Smooth muscle cell (in vitro differentiated cells): ENCODE results near the gene PMM1. TPM values are rescaled to one million over a fixed set of nuclear protein-coding genes. Genes with fewer than 3 reads are reported as not detected.

Experiments
- DNase-seq: peaks from one replicate; lab custom pipeline; 2025; ENCODE audit not compliant: unreplicated experiment; lab: John Stamatoyannopoulos, UW
- H2AFZ ChIP-seq: fragments of 200-600 bp; sonication (generic); 2 replicates; pipeline ENCODE4 v1.6.0; 2016; ENCODE audit warnings: antibody characterized with exemption, low read depth, mild to moderate bottlenecking
- H3F3A ChIP-seq: fragments of 200-600 bp; sonication (generic); 2 replicates; pipeline ENCODE4 v1.6.0; 2017; ENCODE audit warnings: antibody characterized with exemption, low read depth
- H3K27ac ChIP-seq: fragments of 200-600 bp; sonication (generic); 2 replicates; pipeline ENCODE4 v1.5.1; 2016; ENCODE audit warnings: low read depth, mild to moderate bottlenecking
- H3K27me3 ChIP-seq: fragments of 200-600 bp; sonication (generic); 2 replicates; pipeline ENCODE4 v1.6.1; 2016; ENCODE audit warnings: low read depth, mild to moderate bottlenecking
- H3K36me3 ChIP-seq: fragments of 200-600 bp; sonication (generic); 2 replicates; pipeline ENCODE4 v1.5.1; 2016; ENCODE audit warnings: low read depth
- H3K4me1 ChIP-seq: fragments of 200-600 bp; sonication (generic); 2 replicates; pipeline ENCODE4 v1.5.1; 2016; ENCODE audit warnings: low read depth
- H3K4me2 ChIP-seq: fragments of 200-600 bp; sonication (generic); 2 replicates; pipeline ENCODE4 v1.6.0; 2016; ENCODE audit warnings: mild to moderate bottlenecking
- H3K4me3 ChIP-seq: fragments of 200-600 bp; sonication (generic); 2 replicates; pipeline ENCODE4 v1.5.1; 2016; ENCODE audit warnings: mild to moderate bottlenecking
- H3K79me2 ChIP-seq: fragments of 200-600 bp; sonication (generic); 2 replicates; pipeline ENCODE4 v1.6.0; 2016; ENCODE audit warnings: low read depth, mild to moderate bottlenecking
- H3K9ac ChIP-seq: fragments of 200-600 bp; sonication (generic); 2 replicates; pipeline ENCODE4 v1.6.0; 2016; ENCODE audit warnings: low read depth
- H3K9me3 ChIP-seq: fragments of 200-600 bp; sonication (generic); replicated peaks from 2 replicates; pipeline ENCODE4 v1.5.1; 2016; ENCODE audit warnings: low read depth
- H4K20me1 ChIP-seq: fragments of 200-600 bp; sonication (generic); 2 replicates; pipeline ENCODE4 v1.6.0; 2016; ENCODE audit warnings: low read depth
- WGBS: methylation state at CpG from one replicate; pipeline ENCODE4 v1.1.7; 2016; ENCODE audit warnings: low lambda C conversion rate; 5-methylcytosine and 5-hydroxymethylcytosine counted together
- polyA plus RNA-seq: library from polyadenylated mRNA; unstranded; fragments of >200 nt; fragmentation: Nextera tagmentation; extraction: Ambion mirVana; gene quantifications from 2 replicates; pipeline ENCODE4 v1.2.1, GENCODE V29; 2016
- total RNA-seq: library from RNA; depleted of rRNA; stranded (reverse); fragments of >200 nt; gene quantifications from 2 replicates; pipeline ENCODE4 v1.2.3, GENCODE V29; 2014
- TF ChIP-seq, protein P1 (sequence below): fragments of 200-600 bp; sonication (generic); IDR thresholded peaks from 2 replicates; pipeline ENCODE4 v1.5.1; 2017; ENCODE audit warnings: borderline replicate concordance, mild to moderate bottlenecking, antibody characterized with exemption; ENCODE audit not compliant: insufficient read depth, poor library complexity, severe bottlenecking

PMM1 gene
- total and polyA plus RNA-seq, 2 experiments from 2014 or later = 19.5 to 71.9 TPM

DNA sequence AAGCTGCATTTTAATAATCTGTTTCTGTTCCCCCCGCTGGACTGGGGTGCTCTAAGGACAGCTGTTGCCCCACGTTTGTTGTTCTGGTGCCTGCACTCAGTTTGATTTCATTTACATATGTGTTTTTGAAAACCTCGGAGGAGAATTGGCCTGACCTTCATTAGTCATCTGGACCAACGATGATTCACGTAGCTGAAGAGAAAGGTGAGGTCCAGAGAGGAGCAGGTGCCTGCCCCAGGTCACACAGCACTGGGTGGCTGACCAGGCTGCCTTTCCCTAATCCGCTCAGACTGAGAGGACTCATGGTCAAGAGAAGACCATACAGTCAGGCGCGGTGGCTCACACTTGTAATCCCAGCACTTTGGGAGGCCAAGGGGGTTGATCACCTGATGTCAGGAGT lies 25.1 kb downstream of the PMM1 start:
- H3F3A ChIP-seq = peaks cover 4% of the 10 kb centered on the region
- peak overlapping the region; percentile 93 for H3K27ac ChIP-seq
- H3K9me3 ChIP-seq = no peaks in the 10 kb centered on the region
- no peak overlapping the region for H3K9ac ChIP-seq
- 88% methylated on average over 8 of the region's 8 CpGs for WGBS
- H3K36me3 ChIP-seq = no peaks in the 10 kb centered on the region
- H3K4me1 ChIP-seq = peaks cover 13% of the 10 kb centered on the region
- H4K20me1 ChIP-seq = no peaks in the 10 kb centered on the region
- H3K79me2 ChIP-seq = no peaks in the 10 kb centered on the region
- no peak overlapping the region for H3K4me3 ChIP-seq
- H2AFZ ChIP-seq = no peak overlapping the region
- TF ChIP-seq, protein P1, sequence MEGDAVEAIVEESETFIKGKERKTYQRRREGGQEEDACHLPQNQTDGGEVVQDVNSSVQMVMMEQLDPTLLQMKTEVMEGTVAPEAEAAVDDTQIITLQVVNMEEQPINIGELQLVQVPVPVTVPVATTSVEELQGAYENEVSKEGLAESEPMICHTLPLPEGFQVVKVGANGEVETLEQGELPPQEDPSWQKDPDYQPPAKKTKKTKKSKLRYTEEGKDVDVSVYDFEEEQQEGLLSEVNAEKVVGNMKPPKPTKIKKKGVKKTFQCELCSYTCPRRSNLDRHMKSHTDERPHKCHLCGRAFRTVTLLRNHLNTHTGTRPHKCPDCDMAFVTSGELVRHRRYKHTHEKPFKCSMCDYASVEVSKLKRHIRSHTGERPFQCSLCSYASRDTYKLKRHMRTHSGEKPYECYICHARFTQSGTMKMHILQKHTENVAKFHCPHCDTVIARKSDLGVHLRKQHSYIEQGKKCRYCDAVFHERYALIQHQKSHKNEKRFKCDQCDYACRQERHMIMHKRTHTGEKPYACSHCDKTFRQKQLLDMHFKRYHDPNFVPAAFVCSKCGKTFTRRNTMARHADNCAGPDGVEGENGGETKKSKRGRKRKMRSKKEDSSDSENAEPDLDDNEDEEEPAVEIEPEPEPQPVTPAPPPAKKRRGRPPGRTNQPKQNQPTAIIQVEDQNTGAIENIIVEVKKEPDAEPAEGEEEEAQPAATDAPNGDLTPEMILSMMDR = no peak
- no peak overlapping the region for H3K4me2 ChIP-seq
- DNase-seq = no peak
- H3K27me3 ChIP-seq = no peaks in the 10 kb centered on the region

DNA sequence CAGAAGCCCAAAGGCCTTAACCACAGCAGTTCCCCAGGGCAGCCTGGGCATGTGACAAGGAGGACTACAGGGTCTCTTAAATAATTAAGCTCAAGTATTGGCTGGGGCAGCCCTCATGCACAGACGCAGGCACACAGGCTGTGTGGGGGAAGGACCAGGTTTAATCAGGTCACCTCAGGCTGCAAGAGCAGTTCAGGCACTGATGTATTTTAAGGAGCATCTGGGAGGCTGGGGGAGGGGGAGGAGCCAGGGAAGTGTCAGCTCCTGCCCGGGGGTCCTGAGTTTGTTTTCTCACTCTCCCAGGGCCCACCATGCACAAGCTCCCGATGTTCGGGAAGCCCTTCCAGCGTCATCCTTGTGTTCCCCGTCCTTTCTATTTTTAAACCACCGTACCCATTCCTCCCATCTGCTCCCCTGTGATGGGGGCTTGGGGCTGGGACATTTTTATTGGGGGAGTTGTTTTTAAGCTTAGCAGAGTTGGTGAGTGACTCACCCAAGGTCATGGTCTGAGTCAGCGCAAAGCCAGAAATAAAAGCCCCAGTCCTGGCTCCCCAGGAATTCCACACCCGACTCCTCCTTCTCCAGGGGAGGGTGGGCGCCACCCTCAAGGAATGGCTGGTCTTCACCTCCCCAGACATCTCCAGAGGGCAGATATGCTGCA lies 26.5 kb downstream of the PMM1 start:
- Histone ChIP-seq H4K20me1 (no peaks in the 10 kb centered on the region), H2AFZ (no peak overlapping the region), H3K9ac (peak overlapping the region; percentile 11), H3K9me3 (no peaks in the 10 kb centered on the region), H3K4me3 (peak overlapping the region; percentile 9), H3F3A (peaks cover 4% of the 10 kb centered on the region), H3K27ac (peak overlapping the region; percentile 67), H3K27me3 (no peaks in the 10 kb centered on the region), H3K4me2 (peak overlapping the region; percentile 81), H3K36me3 (no peaks in the 10 kb centered on the region), H3K79me2 (no peaks in the 10 kb centered on the region), H3K4me1 (peaks cover 13% of the 10 kb centered on the region)
- TF ChIP-seq, protein P1 = no peak
- DNase-seq = no peak
- 7% methylated on average over 10 of the region's 10 CpGs for WGBS

DNA sequence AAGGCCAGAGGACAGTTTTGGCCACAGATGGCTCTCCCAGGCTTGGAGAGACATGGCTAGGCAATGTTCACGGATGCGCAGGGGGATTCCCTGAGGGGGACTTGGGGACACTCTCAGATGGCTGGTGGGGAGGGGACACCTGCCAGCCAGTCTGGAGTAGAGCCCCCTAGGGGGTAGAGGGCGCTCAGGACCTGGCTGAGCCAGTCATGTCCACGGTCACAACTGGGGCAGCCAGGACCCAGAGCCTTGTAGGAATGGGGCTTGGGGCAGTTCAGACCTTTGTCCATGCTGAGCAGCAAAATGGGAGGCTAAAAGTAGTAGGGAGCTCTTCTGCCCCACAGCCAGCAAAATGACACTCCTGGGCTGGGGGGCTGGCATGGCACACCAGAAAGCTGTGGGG lies 27.2 kb downstream of the PMM1 start:
- Histone ChIP-seq H2AFZ (no peak overlapping the region), H3F3A (peaks cover 4% of the 10 kb centered on the region), H3K4me1 (peaks cover 13% of the 10 kb centered on the region), H3K27me3 (no peaks in the 10 kb centered on the region), H3K9me3 (no peaks in the 10 kb centered on the region), H4K20me1 (no peaks in the 10 kb centered on the region), H3K27ac (peak overlapping the region; percentile 67), H3K9ac (no peak overlapping the region), H3K4me3 (no peak overlapping the region), H3K4me2 (peak overlapping the region; percentile 81), H3K79me2 (no peaks in the 10 kb centered on the region), H3K36me3 (no peaks in the 10 kb centered on the region)
- 86% methylated on average over 2 of the region's 4 CpGs for WGBS
- no peak for DNase-seq
- TF ChIP-seq, protein P1 = no peak

DNA sequence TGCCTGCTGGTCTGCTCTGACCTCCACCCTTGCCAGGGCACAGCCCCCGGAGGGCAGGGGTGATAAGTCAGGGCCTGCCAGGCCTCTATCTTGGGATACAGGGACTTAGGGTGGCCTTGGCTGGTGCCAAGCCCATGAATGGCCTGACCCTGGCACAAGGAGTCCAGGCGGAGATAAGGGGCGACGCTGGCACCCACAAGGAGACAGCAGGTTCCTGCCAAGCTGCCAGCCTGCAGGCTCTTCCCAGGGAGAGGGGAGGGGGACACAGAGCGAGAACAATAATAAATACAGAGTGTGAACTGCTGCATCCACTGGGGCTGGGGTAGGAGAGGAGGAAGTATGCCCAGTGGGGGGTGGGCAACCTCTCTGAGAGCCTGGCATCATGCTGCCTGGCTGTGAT lies 27.9 kb downstream of the PMM1 start:
- Histone ChIP-seq H4K20me1 (no peaks in the 10 kb centered on the region), H3K27me3 (no peaks in the 10 kb centered on the region), H3K9me3 (no peaks in the 10 kb centered on the region), H3K9ac (peak overlapping the region; percentile 66), H3K36me3 (no peaks in the 10 kb centered on the region), H3K4me3 (peak overlapping the region; percentile 32), H3K79me2 (no peaks in the 10 kb centered on the region), H3K4me1 (peaks cover 17% of the 10 kb centered on the region), H3F3A (peaks cover 4% of the 10 kb centered on the region), H2AFZ (no peak overlapping the region), H3K27ac (peak overlapping the region; percentile 69), H3K4me2 (peak overlapping the region; percentile 80)
- no peak for DNase-seq
- 94% methylated on average over 5 of the region's 5 CpGs for WGBS
- TF ChIP-seq, protein P1 = no peak
